ENCODE results near the gene MYLK. TPM values are rescaled to one million over a fixed set of nuclear protein-coding genes. Genes with fewer than 3 reads are reported as not detected.

Gene MYLK
- total and polyA plus RNA-seq, 9 of the 15 experiments (the other 6 are each of a cell fraction or from before 2014, with no cell fraction given): 0.11 to 0.53 (median 0.18) TPM; not detected in 2

DNA sequence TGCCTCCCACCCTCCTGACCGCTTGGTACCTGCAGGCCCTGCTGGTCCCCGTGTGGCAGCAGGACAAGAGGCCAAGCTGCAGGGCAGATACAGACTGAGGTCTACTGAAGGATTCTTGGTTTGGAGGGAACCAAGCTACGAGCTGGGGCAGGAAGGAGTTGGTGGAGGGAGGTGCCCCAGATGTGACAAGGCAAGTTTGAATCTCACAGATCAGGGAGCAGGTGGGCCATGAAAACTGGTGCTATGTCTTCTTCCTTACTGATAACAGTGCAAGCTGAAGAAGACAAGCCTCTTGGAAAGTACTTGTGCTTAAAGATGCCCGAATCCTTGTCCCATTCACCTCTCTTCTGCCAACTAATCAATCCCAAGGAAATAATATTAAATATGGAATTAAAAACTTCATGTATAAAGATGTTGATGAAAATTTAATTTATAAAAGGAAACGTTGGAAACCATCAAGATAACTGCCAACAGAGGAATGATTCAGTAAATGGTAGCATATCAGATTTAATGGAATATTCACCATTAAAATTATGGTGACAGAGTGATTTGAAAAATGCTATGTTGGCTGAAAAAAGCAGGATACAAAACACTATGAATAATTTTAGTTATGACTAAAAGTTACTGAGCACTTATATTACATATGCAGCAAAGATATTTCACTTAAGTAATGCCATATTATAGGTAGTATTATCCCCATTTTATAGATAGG lies 107.9 kb downstream of the MYLK start (continued):
- TF ChIP-seq, protein P1, sequence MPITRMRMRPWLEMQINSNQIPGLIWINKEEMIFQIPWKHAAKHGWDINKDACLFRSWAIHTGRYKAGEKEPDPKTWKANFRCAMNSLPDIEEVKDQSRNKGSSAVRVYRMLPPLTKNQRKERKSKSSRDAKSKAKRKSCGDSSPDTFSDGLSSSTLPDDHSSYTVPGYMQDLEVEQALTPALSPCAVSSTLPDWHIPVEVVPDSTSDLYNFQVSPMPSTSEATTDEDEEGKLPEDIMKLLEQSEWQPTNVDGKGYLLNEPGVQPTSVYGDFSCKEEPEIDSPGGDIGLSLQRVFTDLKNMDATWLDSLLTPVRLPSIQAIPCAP (CRISPR knock-in tag; IDR thresholded peaks at IDR 0.05; ENCODE audit: borderline replicate concordance): no peak
- TF ChIP-seq, protein P2, sequence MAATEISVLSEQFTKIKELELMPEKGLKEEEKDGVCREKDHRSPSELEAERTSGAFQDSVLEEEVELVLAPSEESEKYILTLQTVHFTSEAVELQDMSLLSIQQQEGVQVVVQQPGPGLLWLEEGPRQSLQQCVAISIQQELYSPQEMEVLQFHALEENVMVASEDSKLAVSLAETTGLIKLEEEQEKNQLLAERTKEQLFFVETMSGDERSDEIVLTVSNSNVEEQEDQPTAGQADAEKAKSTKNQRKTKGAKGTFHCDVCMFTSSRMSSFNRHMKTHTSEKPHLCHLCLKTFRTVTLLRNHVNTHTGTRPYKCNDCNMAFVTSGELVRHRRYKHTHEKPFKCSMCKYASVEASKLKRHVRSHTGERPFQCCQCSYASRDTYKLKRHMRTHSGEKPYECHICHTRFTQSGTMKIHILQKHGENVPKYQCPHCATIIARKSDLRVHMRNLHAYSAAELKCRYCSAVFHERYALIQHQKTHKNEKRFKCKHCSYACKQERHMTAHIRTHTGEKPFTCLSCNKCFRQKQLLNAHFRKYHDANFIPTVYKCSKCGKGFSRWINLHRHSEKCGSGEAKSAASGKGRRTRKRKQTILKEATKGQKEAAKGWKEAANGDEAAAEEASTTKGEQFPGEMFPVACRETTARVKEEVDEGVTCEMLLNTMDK (IDR thresholded peaks at IDR 0.05; ENCODE audit: borderline replicate concordance, insufficient read depth, low read depth, low read length, poor library complexity, severe bottlenecking): no peak
- TF ChIP-seq, protein P3, sequence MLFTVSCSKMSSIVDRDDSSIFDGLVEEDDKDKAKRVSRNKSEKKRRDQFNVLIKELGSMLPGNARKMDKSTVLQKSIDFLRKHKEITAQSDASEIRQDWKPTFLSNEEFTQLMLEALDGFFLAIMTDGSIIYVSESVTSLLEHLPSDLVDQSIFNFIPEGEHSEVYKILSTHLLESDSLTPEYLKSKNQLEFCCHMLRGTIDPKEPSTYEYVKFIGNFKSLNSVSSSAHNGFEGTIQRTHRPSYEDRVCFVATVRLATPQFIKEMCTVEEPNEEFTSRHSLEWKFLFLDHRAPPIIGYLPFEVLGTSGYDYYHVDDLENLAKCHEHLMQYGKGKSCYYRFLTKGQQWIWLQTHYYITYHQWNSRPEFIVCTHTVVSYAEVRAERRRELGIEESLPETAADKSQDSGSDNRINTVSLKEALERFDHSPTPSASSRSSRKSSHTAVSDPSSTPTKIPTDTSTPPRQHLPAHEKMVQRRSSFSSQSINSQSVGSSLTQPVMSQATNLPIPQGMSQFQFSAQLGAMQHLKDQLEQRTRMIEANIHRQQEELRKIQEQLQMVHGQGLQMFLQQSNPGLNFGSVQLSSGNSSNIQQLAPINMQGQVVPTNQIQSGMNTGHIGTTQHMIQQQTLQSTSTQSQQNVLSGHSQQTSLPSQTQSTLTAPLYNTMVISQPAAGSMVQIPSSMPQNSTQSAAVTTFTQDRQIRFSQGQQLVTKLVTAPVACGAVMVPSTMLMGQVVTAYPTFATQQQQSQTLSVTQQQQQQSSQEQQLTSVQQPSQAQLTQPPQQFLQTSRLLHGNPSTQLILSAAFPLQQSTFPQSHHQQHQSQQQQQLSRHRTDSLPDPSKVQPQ (CRISPR knock-in tag; IDR thresholded peaks at IDR 0.05; ENCODE audit: borderline replicate concordance): no peak
- no peak for TF ChIP-seq U2AF1 (optimal IDR thresholded peaks at IDR 0.05; ENCODE audit: low read depth, low read length)
- TF ChIP-seq, protein P4, sequence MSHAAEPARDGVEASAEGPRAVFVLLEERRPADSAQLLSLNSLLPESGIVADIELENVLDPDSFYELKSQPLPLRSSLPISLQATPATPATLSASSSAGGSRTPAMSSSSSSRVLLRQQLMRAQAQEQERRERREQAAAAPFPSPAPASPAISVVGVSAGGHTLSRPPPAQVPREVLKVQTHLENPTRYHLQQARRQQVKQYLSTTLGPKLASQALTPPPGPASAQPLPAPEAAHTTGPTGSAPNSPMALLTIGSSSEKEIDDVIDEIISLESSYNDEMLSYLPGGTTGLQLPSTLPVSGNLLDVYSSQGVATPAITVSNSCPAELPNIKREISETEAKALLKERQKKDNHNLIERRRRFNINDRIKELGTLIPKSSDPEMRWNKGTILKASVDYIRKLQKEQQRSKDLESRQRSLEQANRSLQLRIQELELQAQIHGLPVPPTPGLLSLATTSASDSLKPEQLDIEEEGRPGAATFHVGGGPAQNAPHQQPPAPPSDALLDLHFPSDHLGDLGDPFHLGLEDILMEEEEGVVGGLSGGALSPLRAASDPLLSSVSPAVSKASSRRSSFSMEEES (CRISPR knock-in tag; IDR thresholded peaks at IDR 0.05): no peak
- no peak for TF ChIP-seq ZFX (CRISPR knock-in tag; IDR thresholded peaks at IDR 0.05)
- no peak for TF ChIP-seq PCBP2 (IDR thresholded peaks at IDR 0.05; ENCODE audit: low read depth, low read length, poor library complexity, severe bottlenecking)
- TF ChIP-seq ARID2 (IDR thresholded peaks at IDR 0.05): no peak
- no peak for TF ChIP-seq TCF3 (CRISPR knock-in tag; IDR thresholded peaks at IDR 0.05)
- no peak for TF ChIP-seq XRCC5 (IDR thresholded peaks at IDR 0.05; ENCODE audit: low read depth, low read length)

Data from K562 (cell line).